Uterus (tissue), 2 donors: ENCODE data around the gene ASIC1.

Source experiments
- CTCF ChIP-seq, 4 experiments: fragments of 200-600 bp in 2 of 4; fragments of 450-650 bp in 2 of 4; sonication (generic) in 2 of 4; IDR thresholded peaks; one replicate each; pipeline ENCODE4 v1.5.1; 2016 to 2019; ENCODE audit warnings: antibody characterized with exemption in 4 of 4, mild to moderate bottlenecking in 2 of 4, moderate library complexity in 1 of 4
- POLR2A ChIP-seq, 2 donors: fragments of 450-650 bp; IDR thresholded peaks; one replicate each; pipeline ENCODE4 v1.6.1; 2016; ENCODE audit warnings: antibody characterized with exemption in 2 of 2, mild to moderate bottlenecking in 1 of 2, moderate library complexity in 1 of 2

DNA sequence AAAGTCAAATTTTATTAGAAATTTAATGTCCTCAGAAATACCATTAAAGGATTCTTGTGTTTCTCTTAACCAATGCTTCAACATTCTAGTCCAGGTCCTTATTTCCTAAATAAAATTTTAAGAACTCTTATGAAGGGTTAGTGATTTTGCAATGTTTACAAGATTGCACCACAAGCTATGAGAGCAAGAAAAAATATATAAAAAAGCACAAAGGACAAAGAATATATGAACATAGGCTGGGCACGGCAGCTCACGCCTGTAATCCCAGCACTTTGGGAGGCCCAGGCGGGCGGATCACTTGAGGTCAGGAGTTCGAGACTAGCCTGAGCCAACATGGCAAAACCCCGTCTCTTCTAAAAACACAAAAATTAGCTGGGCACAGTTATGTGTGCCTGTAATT, 39.8 kb upstream of the ASIC1 start:
- TF ChIP-seq CTCF (IDR thresholded peaks at IDR 0.05) (no peak), POLR2A (IDR thresholded peaks at IDR 0.05) (no peak)
